ENCODE results near the gene AGAP1.

- TF ChIP-seq CTCF (IDR thresholded peaks at IDR 0.05), result no peak
- TF ChIP-seq EZH2phosphoT487 (IDR thresholded peaks at IDR 0.05), result no peak
These were observed 29.8 kb downstream of the AGAP1 start for GRCh38 chr2:235523486-235524150.

All from neural progenitor cell (in vitro differentiated cells).